IMR-90 (cell line): ENCODE data around the gene CCDC63. TPM values are rescaled to one million over a fixed set of nuclear protein-coding genes. Genes with fewer than 3 reads are reported as not detected.

Experiments used
- ATAC-seq: fragments of 200-7000 bp; cut with Tn5 transposase; 2 replicates; pipeline ENCODE4 v1.9.1; 2020; ENCODE audit warnings: low read depth, mild to moderate bottlenecking, moderate library complexity
- BruUV-seq: library from RNA; stranded (reverse); fragments of 400-500 nt; replicated peaks from 2 replicates; lab custom pipeline; 2021; lab: Mats Ljungman, UMichigan
- CTCF ChIA-PET: fragments of 300-600 bp; formaldehyde crosslinking; extraction: SDS; loops from one replicate; lab custom pipeline; 2021; ENCODE audit warnings: antibody characterized with exemption; lab: Yijun Ruan, JAX
- POLR2A ChIA-PET: fragments of 300-600 bp; sonication (Branson Sonifier 250); formaldehyde crosslinking; loops from one replicate; lab custom pipeline; 2022; ENCODE audit warnings: antibody characterized with exemption; ENCODE audit not compliant: unreplicated experiment; lab: Charles Lee
- DNase-seq: peaks from one replicate; pipeline ENCODE4 v3.0.0; 2013
- H2AFZ ChIP-seq: replicated peaks from 2 replicates; pipeline ENCODE3; 2013; ENCODE audit warnings: low read length, mild to moderate bottlenecking; ENCODE audit not compliant: poor library complexity
- H2AK5ac ChIP-seq: 2 replicates; pipeline ENCODE4 v1.6.1; 2013; ENCODE audit warnings: low read depth, low read length, inconsistent platforms
- H2AK9ac ChIP-seq: replicated peaks from 2 replicates; pipeline ENCODE3; 2013; ENCODE audit warnings: mild to moderate bottlenecking, low read depth, low read length, moderate library complexity; ENCODE audit not compliant: poor library complexity
- H2BK120ac ChIP-seq: 2 replicates; pipeline ENCODE4 v1.6.1; 2013; ENCODE audit warnings: low read depth, low read length, inconsistent platforms
- H2BK15ac ChIP-seq: 3 replicates; pipeline ENCODE4 v1.6.1; 2013; ENCODE audit warnings: low read depth, low read length, inconsistent platforms
- H2BK20ac ChIP-seq: 2 replicates; pipeline ENCODE4 v1.6.1; 2013; ENCODE audit warnings: low read depth, mild to moderate bottlenecking, inconsistent platforms, low read length, moderate library complexity
- H2BK5ac ChIP-seq: 2 replicates; pipeline ENCODE4 v1.6.1; 2013; ENCODE audit warnings: mild to moderate bottlenecking, low read depth, low read length, inconsistent platforms; ENCODE audit not compliant: poor library complexity, severe bottlenecking
- H3K14ac ChIP-seq: replicated peaks from 2 replicates; pipeline ENCODE4 v1.6.1; 2013; ENCODE audit warnings: low read depth, low read length, inconsistent platforms
- H3K18ac ChIP-seq: 2 replicates; pipeline ENCODE4 v1.6.1; 2013; ENCODE audit warnings: low read depth, low read length, control low read depth
- H3K23ac ChIP-seq: 2 replicates; pipeline ENCODE4 v1.6.1; 2013; ENCODE audit warnings: low read depth, low read length, inconsistent platforms
- H3K27ac ChIP-seq: 2 replicates; pipeline ENCODE4 v1.5.1; 2013; ENCODE audit warnings: mild to moderate bottlenecking, control low read depth, low read length; ENCODE audit not compliant: insufficient read depth
- H3K27me3 ChIP-seq: 2 replicates; pipeline ENCODE4 v1.6.1; 2013; ENCODE audit warnings: low read length; ENCODE audit not compliant: control insufficient read depth, insufficient read depth
- H3K36me3 ChIP-seq: 2 replicates; pipeline ENCODE4 v1.6.1; 2013; ENCODE audit warnings: low read length, mixed read lengths; ENCODE audit not compliant: control insufficient read depth, insufficient read depth
- H3K4ac ChIP-seq: 2 replicates; pipeline ENCODE4 v1.6.1; 2013; ENCODE audit warnings: low read depth, low read length, inconsistent platforms
- H3K4me1 ChIP-seq: 2 replicates; pipeline ENCODE4 v1.6.1; 2013; ENCODE audit warnings: low read length, mixed read lengths; ENCODE audit not compliant: control insufficient read depth, insufficient read depth
- H3K4me2 ChIP-seq: 2 replicates; pipeline ENCODE4 v1.6.1; 2013; ENCODE audit warnings: low read depth, mild to moderate bottlenecking, control low read depth, low read length, moderate library complexity
- H3K4me3 ChIP-seq: 2 replicates; pipeline ENCODE4 v1.5.1; 2013; ENCODE audit warnings: low read depth, mild to moderate bottlenecking, control low read depth, low read length, moderate library complexity; ENCODE audit not compliant: insufficient read depth
- H3K56ac ChIP-seq: 2 replicates; pipeline ENCODE4 v1.6.1; 2013; ENCODE audit warnings: low read length, inconsistent platforms; ENCODE audit not compliant: insufficient read depth; ENCODE audit errors: extremely low read depth
- H3K79me1 ChIP-seq, 2 experiments: 2 replicates each; pipeline ENCODE4 v1.6.1; 2013; ENCODE audit warnings: low read length in 2 of 2, inconsistent platforms in 1 of 2, low read depth in 1 of 2
- H3K9ac ChIP-seq: 2 replicates; pipeline ENCODE4 v1.6.1; 2013; ENCODE audit warnings: low read depth, low read length, control low read depth
- H3K9me1 ChIP-seq: 2 replicates; pipeline ENCODE4 v1.6.1; 2013; ENCODE audit warnings: low read length, inconsistent platforms; ENCODE audit not compliant: insufficient read depth
- H3K9me3 ChIP-seq: 2 replicates; pipeline ENCODE4 v1.6.1; 2013; ENCODE audit warnings: low read length; ENCODE audit not compliant: control insufficient read depth, insufficient read depth
- H4K20me1 ChIP-seq: 2 replicates; pipeline ENCODE4 v1.6.1; 2013; ENCODE audit warnings: low read length, inconsistent platforms; ENCODE audit not compliant: insufficient read depth
- H4K5ac ChIP-seq: 2 replicates; pipeline ENCODE4 v1.6.1; 2013; ENCODE audit warnings: mild to moderate bottlenecking, low read depth, low read length, control low read depth
- H4K8ac ChIP-seq, 2 experiments: 2 replicates each; pipeline ENCODE4 v1.6.1; 2013; ENCODE audit warnings: low read depth in 2 of 2, low read length in 2 of 2, control low read depth in 1 of 2, inconsistent platforms in 1 of 2
- H4K91ac ChIP-seq: 2 replicates; pipeline ENCODE4 v1.6.1; 2013; ENCODE audit warnings: low read depth, low read length, inconsistent platforms; ENCODE audit not compliant: insufficient read depth
- MAZ ChIP-seq: IDR thresholded peaks from 2 replicates; pipeline ENCODE4 v1.6.1; 2012; ENCODE audit warnings: low read depth, mild to moderate bottlenecking, low read length, improper control_type of control experiment, moderate library complexity, borderline replicate concordance
- USF2 ChIP-seq: fragments of 150-350 bp; IDR thresholded peaks from 2 replicates; pipeline ENCODE4 v1.6.1; 2017; ENCODE audit warnings: mild to moderate bottlenecking, antibody characterized with exemption, low read length, low read depth
- WGBS, 2 experiments: methylation state at CpG; one replicate each; pipeline versions ENCODE4 v1.1.5 to v1.1.7; 2013; ENCODE audit warnings: missing lambda C conversion rate in 2 of 2; ENCODE audit not compliant: insufficient read length in 1 of 2; ENCODE audit errors: extremely low coverage in 2 of 2; 5-methylcytosine and 5-hydroxymethylcytosine counted together
- dilution Hi-C: fragments of 300-500 bp; cut with HindIII; formaldehyde crosslinking; loops from one replicate; pipeline ENCODE4 v1.14.3; 2018; ENCODE audit warnings: low sequenced_read_pairs; ENCODE audit not compliant: unreplicated experiment
- in situ Hi-C: fragments of 300-500 bp; cut with MboI; formaldehyde crosslinking; loops from 3 replicates; pipeline ENCODE4 v1.14.3; 2019; ENCODE audit warnings: low sequenced_read_pairs, inconsistent platforms, mixed read lengths
- intact Hi-C: fragments of 100-400 bp; cut with micrococcal nuclease; formaldehyde crosslinking; loops from 2 replicates; pipeline ENCODE4 v1.10.0; 2022
- polyA plus RNA-seq, 3 experiments: library from polyadenylated mRNA; depleted of rRNA; stranded (reverse); fragments of >200 nt; gene quantifications; 2 replicates each; pipeline ENCODE4 v1.2.3, GENCODE V29; 2012; ENCODE audit warnings: low replicate concordance in 1 of 3
- total RNA-seq: library from RNA; depleted of rRNA; stranded (reverse); fragments of >200 nt; gene quantifications from 2 replicates; pipeline ENCODE4 v1.2.3, GENCODE V29; 2012

Gene CCDC63
- total and polyA plus RNA-seq, 2 of the 4 experiments (the other 2 are of a cell fraction) = not detected

GRCh38 chr12:110819646-110820045 is 27.1 kb upstream of the CCDC63 start:
- Histone ChIP-seq H3K23ac (no peak overlapping the region), H2BK5ac (no peak overlapping the region), H3K4me3 (no peak overlapping the region), H4K8ac (no peak overlapping the region), H3K79me1 (no peaks in the 10 kb centered on the region), H3K9me1 (no peaks in the 10 kb centered on the region), H3K9ac (no peak overlapping the region), H4K91ac (no peak overlapping the region), H3K56ac (no peak overlapping the region), H3K27me3 (peaks cover under 1% of the 10 kb centered on the region; the same call in 1 of the 2 replicates), H2BK15ac (no peak overlapping the region), H2BK20ac (no peak overlapping the region), H2AFZ (no peak overlapping the region), H3K27ac (no peak overlapping the region), H2AK5ac (no peak overlapping the region), H3K4me1 (no peaks in the 10 kb centered on the region), H4K5ac (no peak overlapping the region), H2AK9ac (no peak overlapping the region), H2BK120ac (no peak overlapping the region), H3K4ac (no peak overlapping the region), H3K18ac (no peak overlapping the region), H3K9me3 (no peaks in the 10 kb centered on the region), H3K4me2 (no peak overlapping the region), H4K20me1 (no peaks in the 10 kb centered on the region), H3K36me3 (no peaks in the 10 kb centered on the region), H3K14ac (no peak overlapping the region)
- in situ Hi-C loops (no loop called here), dilution Hi-C loops (no loop called here), intact Hi-C loops (no loop called here)
- no peak for DNase-seq
- 33% methylated on average over 2 of the region's 5 CpGs; no CpG with 5 or more reads in 1 of the 2 experiments for WGBS, 2 experiments
- no peak for TF ChIP-seq MAZ
- TF ChIP-seq USF2 = no peak
- CTCF ChIA-PET = no interaction called here
- POLR2A ChIA-PET = no interaction called here
- no TSS peak for BruUV-seq
- no peak for ATAC-seq
